Lung microvascular endothelial cell (primary cell): ENCODE results near the gene MYL2. TPM values are rescaled to one million over a fixed set of nuclear protein-coding genes. Genes with fewer than 3 reads are reported as not detected.
"Not testable (repeated sequence)": the region's sequence is repeated elsewhere in the genome, so short reads cannot be mapped to it uniquely, and the experiment has no call there.

Experiments
- DNase-seq, 2 donors: peaks; one replicate each; pipeline versions ENCODE4 v3.0.0 to v3.0.0-alpha.2; 2010; ENCODE audit warnings: low read depth in 2 of 2
- total RNA-seq: library from RNA; depleted of rRNA; stranded (reverse); fragments of >200 nt; gene quantifications from 2 replicates; pipeline ENCODE4 v1.2.1, GENCODE V29; 2014

Gene MYL2
- 0.65 TPM in 1 of 2 replicates, not detected in the other for total RNA-seq

- no peak for DNase-seq
Observed at GRCh38 chr12:110920324-110920910, at the start of gene MYL2. Gene MYL2, minus strand, starts transcription at chr12:110920579. Its CDS starts 50 bp downstream, at chr12:110920529.

- no peak for DNase-seq
Observed at GRCh38 chr12:110966081-110966760, 45.8 kb upstream of the MYL2 start.

- DNase-seq = no peak
Observed at GRCh38 chr12:110965574-110965973, 45.2 kb upstream of the MYL2 start.

GRCh38 chr12:110960795-110961194, 40.4 kb upstream of the MYL2 start:
- DNase-seq = no peak

- no peak for DNase-seq
Observed at GRCh38 chr12:110957652-110958051, 37.3 kb upstream of the MYL2 start.

GRCh38 chr12:110957159-110957558, 36.8 kb upstream of the MYL2 start:
- DNase-seq = no peak

GRCh38 chr12:110950867-110951266, 30.5 kb upstream of the MYL2 start:
- DNase-seq = not testable (repeated sequence)

- DNase-seq = not testable (repeated sequence)
Observed at GRCh38 chr12:110950466-110950865, 30.1 kb upstream of the MYL2 start.

GRCh38 chr12:110948041-110948440, 27.7 kb upstream of the MYL2 start:
- no peak for DNase-seq

- no peak for DNase-seq
Observed at GRCh38 chr12:110943373-110943772, 23.0 kb upstream of the MYL2 start.

GRCh38 chr12:110941391-110941790, 21.0 kb upstream of the MYL2 start:
- DNase-seq = no peak

GRCh38 chr12:110940933-110941332, 20.6 kb upstream of the MYL2 start:
- DNase-seq = no peak

GRCh38 chr12:110940296-110940695, 19.9 kb upstream of the MYL2 start:
- DNase-seq = no peak

- peak; percentile 46 to 65 for DNase-seq
Observed at GRCh38 chr12:110937104-110937641, 16.8 kb upstream of the MYL2 start.

- DNase-seq = no peak
Observed at GRCh38 chr12:110936367-110937103, 16.2 kb upstream of the MYL2 start.

GRCh38 chr12:110935588-110935987, 15.2 kb upstream of the MYL2 start:
- DNase-seq = no peak

- DNase-seq = no peak
Observed at GRCh38 chr12:110934093-110934852, 13.9 kb upstream of the MYL2 start.

GRCh38 chr12:110933326-110933974, 13.1 kb upstream of the MYL2 start:
- no peak for DNase-seq

GRCh38 chr12:110932046-110932445, 11.7 kb upstream of the MYL2 start:
- peak; percentile 13 to 35 for DNase-seq

GRCh38 chr12:110931315-110931728, 10.9 kb upstream of the MYL2 start:
- DNase-seq = no peak
